22Rv1 (cell line): ENCODE measurements around the gene LRP2BP.
"Not testable (repeated sequence)": the region's sequence is repeated elsewhere in the genome, so short reads cannot be mapped to it uniquely, and the experiment has no call there.

Source experiments
- H3K27ac ChIP-seq: fragments of 450-650 bp; 2 replicates; pipeline ENCODE4 v1.5.1; 2017
- ZFX ChIP-seq: fragments of 450-650 bp; IDR thresholded peaks from 2 replicates; pipeline ENCODE4 v1.6.1; 2017; ENCODE audit warnings: antibody characterized with exemption, borderline replicate concordance
- TF ChIP-seq, protein P1 (sequence below): fragments of 450-650 bp; IDR thresholded peaks from 2 replicates; pipeline ENCODE4 v1.5.1; 2017; ENCODE audit warnings: mild to moderate bottlenecking

LRP2BP gene

GRCh38 chr4:185323606-185324005 lies 72.1 kb downstream of the LRP2BP start:
- H3K27ac ChIP-seq: no peak overlapping the region
- no peak for TF ChIP-seq ZFX
- TF ChIP-seq, protein P1, sequence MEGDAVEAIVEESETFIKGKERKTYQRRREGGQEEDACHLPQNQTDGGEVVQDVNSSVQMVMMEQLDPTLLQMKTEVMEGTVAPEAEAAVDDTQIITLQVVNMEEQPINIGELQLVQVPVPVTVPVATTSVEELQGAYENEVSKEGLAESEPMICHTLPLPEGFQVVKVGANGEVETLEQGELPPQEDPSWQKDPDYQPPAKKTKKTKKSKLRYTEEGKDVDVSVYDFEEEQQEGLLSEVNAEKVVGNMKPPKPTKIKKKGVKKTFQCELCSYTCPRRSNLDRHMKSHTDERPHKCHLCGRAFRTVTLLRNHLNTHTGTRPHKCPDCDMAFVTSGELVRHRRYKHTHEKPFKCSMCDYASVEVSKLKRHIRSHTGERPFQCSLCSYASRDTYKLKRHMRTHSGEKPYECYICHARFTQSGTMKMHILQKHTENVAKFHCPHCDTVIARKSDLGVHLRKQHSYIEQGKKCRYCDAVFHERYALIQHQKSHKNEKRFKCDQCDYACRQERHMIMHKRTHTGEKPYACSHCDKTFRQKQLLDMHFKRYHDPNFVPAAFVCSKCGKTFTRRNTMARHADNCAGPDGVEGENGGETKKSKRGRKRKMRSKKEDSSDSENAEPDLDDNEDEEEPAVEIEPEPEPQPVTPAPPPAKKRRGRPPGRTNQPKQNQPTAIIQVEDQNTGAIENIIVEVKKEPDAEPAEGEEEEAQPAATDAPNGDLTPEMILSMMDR: no peak

DNA sequence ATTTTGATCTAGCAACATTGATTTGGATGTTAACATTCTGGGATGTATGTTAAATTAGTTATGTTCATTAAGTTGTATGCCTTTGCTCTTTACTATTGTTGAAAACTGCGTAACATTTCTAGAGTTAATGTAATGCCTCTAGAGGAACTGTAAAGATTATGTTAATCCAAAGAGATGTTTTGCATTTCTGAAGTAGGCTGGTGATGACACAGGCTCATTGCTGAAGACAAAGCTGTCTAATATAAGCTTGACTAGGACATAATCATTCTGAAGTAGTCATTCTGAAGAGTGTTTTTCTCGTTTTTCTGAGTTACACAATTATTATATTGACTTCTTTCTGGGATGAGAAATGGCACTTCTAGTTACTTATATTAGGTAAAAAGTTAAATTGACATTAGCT lies 72.9 kb downstream of the LRP2BP start:
- H3K27ac ChIP-seq: no peak overlapping the region
- TF ChIP-seq, protein P1: no peak
- no peak for TF ChIP-seq ZFX

DNA sequence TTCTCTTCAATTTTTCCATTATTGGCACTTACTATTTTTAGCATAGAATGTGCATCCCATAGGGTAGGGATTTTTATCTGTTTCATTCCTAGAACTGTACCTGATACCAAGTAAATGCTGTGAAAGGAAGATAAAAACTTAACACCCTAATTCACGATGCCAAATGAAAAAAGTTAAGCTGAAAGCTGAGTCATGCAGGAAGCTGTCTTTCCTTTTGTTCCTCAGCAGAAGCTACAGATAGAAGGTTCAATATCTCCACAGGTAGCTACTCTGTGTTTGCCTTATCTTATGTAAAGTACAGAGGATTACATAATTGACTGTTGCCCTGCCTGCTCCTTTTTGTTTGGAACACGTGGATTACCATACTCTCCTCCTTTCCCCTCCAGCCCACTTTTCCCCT lies 77.0 kb downstream of the LRP2BP start:
- H3K27ac ChIP-seq: no peak overlapping the region
- TF ChIP-seq, protein P1: no peak
- no peak for TF ChIP-seq ZFX

DNA sequence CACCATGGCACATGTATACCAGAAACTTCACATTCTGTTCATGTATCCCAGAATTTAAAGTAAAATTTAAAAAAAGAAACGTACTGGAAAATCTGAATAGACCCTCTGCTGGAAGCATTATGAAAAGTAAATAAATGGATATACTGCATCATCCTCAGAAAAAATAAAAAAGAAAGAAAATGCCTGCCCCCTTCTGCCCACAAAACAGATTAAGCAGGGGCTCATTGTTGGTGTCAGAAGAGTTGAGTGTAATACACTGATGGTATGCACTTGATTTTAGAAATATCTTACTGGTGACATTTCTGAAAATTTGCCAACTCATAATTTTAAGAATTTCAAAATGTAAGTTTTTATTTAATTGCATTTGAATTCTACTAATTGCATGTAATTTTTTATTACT lies 77.8 kb downstream of the LRP2BP start:
- H3K27ac ChIP-seq: no peak overlapping the region
- TF ChIP-seq, protein P1: no peak
- TF ChIP-seq ZFX: no peak

- H3K27ac ChIP-seq: not testable (repeated sequence)
Observed at GRCh38 chr4:185317462-185317861, 78.3 kb downstream of the LRP2BP start.
